Mammary epithelial cell (primary cell): Measurements from ENCODE around the gene SUGP2.

Source experiments
- CTCF ChIP-seq, 2 donors: IDR thresholded peaks in 1 of 2; conservative IDR thresholded peaks in 1 of 2; 2 replicates each; pipeline ENCODE4 v1.5.1; 2011 to 2012; ENCODE audit warnings: inconsistent platforms in 2 of 2, low read length in 2 of 2, mild to moderate bottlenecking in 2 of 2, control low read depth in 1 of 2, low read depth in 1 of 2; ENCODE audit not compliant: insufficient read depth in 1 of 2; ENCODE audit errors: extremely low read depth in 1 of 2
- EZH2 ChIP-seq: IDR thresholded peaks from 2 replicates; pipeline ENCODE4 v1.6.1; 2012; ENCODE audit warnings: low read length, inconsistent platforms, borderline replicate concordance

GRCh38 chr19:19078801-19079200, 45.5 kb upstream of the SUGP2 start:
- TF ChIP-seq CTCF (conservative IDR thresholded peaks at IDR 0.05 in 1 of 2, IDR thresholded peaks at IDR 0.05 in 1 of 2; ENCODE audit: extremely low read depth in 1 of 2, insufficient read depth in 1 of 2, low read depth in 1 of 2, low read length in 2 of 2) (no peak), EZH2 (no peak)
